Measurements from ENCODE around the gene DAAM2.

DNA sequence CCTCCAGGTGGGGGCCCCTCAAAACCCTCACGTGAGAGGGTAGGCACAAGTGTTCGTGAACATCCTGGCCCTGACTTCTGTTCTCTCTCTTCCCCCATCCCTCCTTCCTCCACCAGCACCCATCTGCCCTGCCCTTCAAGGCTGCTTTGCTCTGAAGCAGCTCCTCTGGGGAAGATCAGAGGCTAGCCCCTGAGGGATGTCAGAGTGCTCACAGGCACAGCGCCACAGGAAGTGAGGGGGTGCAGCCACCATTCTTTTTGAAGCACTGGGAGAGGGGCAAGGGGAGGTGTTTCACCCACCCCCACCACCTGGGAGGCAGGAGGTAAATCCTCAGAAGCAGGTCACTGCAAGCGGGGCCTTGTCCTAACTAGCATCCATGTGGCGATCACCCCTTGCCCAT, 130.6 kb downstream of the DAAM2 start:
- TF ChIP-seq, protein P1, sequence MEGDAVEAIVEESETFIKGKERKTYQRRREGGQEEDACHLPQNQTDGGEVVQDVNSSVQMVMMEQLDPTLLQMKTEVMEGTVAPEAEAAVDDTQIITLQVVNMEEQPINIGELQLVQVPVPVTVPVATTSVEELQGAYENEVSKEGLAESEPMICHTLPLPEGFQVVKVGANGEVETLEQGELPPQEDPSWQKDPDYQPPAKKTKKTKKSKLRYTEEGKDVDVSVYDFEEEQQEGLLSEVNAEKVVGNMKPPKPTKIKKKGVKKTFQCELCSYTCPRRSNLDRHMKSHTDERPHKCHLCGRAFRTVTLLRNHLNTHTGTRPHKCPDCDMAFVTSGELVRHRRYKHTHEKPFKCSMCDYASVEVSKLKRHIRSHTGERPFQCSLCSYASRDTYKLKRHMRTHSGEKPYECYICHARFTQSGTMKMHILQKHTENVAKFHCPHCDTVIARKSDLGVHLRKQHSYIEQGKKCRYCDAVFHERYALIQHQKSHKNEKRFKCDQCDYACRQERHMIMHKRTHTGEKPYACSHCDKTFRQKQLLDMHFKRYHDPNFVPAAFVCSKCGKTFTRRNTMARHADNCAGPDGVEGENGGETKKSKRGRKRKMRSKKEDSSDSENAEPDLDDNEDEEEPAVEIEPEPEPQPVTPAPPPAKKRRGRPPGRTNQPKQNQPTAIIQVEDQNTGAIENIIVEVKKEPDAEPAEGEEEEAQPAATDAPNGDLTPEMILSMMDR (IDR thresholded peaks at IDR 0.05): no peak
- TF ChIP-seq POLR2AphosphoS5 (IDR thresholded peaks at IDR 0.05) (no peak), POLR2A (IDR thresholded peaks at IDR 0.05) (no peak)

Data from prostate gland (tissue), 2 donors.